Hematopoietic multipotent progenitor cell treated with erythropoietin and hydrocortisone succinate and interleukin-3 and kit ligand, for 17 days (in vitro differentiated cells): ENCODE measurements around the gene FAM107A.

Source experiments
- DNase-seq: peaks from one replicate; pipeline ENCODE4 v3.0.0-alpha.2; 2015; ENCODE audit warnings: low spot score

FAM107A gene

GRCh38 chr3:58566398-58567250 is 10.6 kb downstream of the FAM107A start:
- no peak for DNase-seq

- DNase-seq, result no peak
These were observed 11.4 kb downstream of the FAM107A start for GRCh38 chr3:58565621-58566397.

- no peak for DNase-seq
These were observed 12.6 kb downstream of the FAM107A start for GRCh38 chr3:58564456-58565160.

GRCh38 chr3:58564054-58564453 is 13.1 kb downstream of the FAM107A start:
- DNase-seq, result no peak

GRCh38 chr3:58563386-58564035 is 13.7 kb downstream of the FAM107A start:
- DNase-seq, result no peak

GRCh38 chr3:58562498-58562897 is 14.7 kb downstream of the FAM107A start:
- no peak for DNase-seq

- DNase-seq, result no peak
These were observed 16.4 kb downstream of the FAM107A start for GRCh38 chr3:58560771-58561311.

- no peak for DNase-seq
These were observed 17.6 kb downstream of the FAM107A start for GRCh38 chr3:58559586-58559985.

GRCh38 chr3:58557491-58557890 is 19.7 kb downstream of the FAM107A start:
- no peak for DNase-seq

- DNase-seq, result no peak
These were observed 20.4 kb downstream of the FAM107A start for GRCh38 chr3:58556761-58557221.

- no peak for DNase-seq
These were observed 21.2 kb downstream of the FAM107A start for GRCh38 chr3:58556001-58556400.

- no peak for DNase-seq
These were observed 22.0 kb downstream of the FAM107A start for GRCh38 chr3:58555203-58555602.

GRCh38 chr3:58553003-58553402 is 24.2 kb downstream of the FAM107A start:
- DNase-seq, result no peak

- no peak for DNase-seq
These were observed 25.5 kb downstream of the FAM107A start for GRCh38 chr3:58551636-58552180.

GRCh38 chr3:58544541-58544940 is 32.6 kb downstream of the FAM107A start:
- DNase-seq, result no peak

GRCh38 chr3:58540176-58540858 is 36.9 kb downstream of the FAM107A start:
- no peak for DNase-seq

GRCh38 chr3:58539626-58540025 is 37.6 kb downstream of the FAM107A start:
- no peak for DNase-seq

- no peak for DNase-seq
These were observed 39.5 kb downstream of the FAM107A start for GRCh38 chr3:58537412-58538301.

GRCh38 chr3:58536501-58537411 is 40.4 kb downstream of the FAM107A start, which contains the start of gene ACOX2:
TSS of gene ACOX2 (minus strand) at chr3:58537190. CDS start at chr3:58535106, 2,084 bp downstream.
- DNase-seq, result no peak
